Epidermal melanocyte (primary cell): ENCODE data around the gene ATP9A.

Experiments
- DNase-seq: peaks from one replicate; pipeline ENCODE4 v3.0.0; 2011; ENCODE audit warnings: low spot score; ENCODE audit not compliant: insufficient read length

ATP9A gene

DNA sequence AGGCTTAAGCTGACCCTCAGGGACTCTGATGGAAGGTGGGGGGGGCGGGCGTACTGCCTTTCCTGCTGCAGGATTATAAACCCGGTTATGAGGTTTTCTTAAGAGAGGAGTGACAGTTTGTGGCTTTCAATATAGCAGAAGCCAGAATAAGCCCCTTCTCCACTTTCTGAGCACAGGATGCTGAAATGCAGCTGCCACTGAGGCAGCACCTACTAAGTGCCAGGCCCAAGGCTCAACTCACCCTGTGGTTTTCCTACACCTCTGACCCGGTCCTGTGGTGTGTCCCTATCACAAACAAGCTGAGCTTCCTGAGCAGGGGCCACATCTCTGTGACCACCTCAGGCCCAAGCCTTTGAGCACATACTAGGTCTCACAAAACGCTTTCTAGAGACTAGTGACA lies 166.1 kb downstream of the ATP9A start:
- DNase-seq: no peak

DNA sequence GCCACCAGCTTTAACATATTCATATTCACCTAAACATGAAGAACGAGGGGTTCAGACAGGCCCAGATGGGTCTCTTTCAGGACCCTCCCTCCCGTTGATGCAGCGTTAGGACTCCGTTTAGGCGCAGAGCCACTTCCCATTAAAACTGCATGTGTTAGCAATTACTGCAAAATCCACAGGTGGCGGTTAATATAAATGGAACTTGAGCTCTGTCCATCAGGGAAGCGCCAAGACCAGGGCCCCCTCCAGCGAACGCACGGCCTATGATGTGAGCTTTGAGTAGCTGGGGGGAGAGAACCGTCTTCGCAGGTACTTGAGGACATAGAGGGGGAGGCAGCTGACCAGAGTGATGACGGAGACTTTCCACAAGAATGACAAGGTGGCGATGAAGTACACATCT lies 167.2 kb downstream of the ATP9A start:
- no peak for DNase-seq

DNA sequence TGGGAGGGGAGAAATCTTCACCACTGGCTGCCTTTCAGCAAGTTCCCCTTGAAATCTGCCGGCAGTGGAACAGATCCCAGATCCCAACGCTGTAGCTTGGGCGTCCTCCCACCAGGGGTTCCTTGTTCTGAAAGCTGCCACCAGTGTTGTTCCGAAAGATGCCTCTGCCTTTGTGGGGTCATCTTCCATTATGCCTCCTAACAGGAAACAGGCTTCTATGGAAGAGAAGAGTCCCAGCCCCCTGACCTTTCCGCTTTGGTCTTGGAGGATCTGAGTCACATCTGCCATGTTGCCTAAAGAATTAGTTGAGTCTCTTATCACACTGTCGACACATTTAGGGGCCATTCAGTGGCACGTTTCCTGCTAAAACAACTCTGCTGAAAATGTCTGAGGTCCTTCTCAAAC lies 168.2 kb downstream of the ATP9A start:
- DNase-seq: no peak

GRCh38 chr20:51598556-51598955 lies 169.6 kb downstream of the ATP9A start:
- DNase-seq: no peak

- no peak for DNase-seq
These were observed 170.6 kb downstream of the ATP9A start for GRCh38 chr20:51597389-51598231.

- DNase-seq: no peak
These were observed 171.4 kb downstream of the ATP9A start for GRCh38 chr20:51596668-51597388.

DNA sequence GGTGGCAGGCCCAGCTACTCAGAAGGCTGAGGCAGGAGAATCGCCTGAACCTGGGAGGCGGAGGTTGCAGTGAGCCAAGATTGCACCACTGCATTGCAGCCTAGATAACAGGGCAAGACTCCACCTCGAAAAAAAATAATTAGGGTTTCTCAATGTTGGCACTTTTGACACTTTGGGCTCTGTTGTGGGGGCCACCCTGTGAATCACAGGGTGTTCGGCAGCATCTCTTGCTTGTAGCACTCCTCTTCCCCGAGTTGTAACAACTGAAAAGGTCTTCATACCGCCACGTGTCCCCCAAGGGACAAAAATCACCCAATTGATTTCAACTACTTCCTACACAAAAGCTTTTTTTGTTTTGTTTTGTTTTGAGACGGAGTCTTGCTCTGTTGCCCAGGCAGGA lies 172.4 kb downstream of the ATP9A start:
- no peak for DNase-seq

DNA sequence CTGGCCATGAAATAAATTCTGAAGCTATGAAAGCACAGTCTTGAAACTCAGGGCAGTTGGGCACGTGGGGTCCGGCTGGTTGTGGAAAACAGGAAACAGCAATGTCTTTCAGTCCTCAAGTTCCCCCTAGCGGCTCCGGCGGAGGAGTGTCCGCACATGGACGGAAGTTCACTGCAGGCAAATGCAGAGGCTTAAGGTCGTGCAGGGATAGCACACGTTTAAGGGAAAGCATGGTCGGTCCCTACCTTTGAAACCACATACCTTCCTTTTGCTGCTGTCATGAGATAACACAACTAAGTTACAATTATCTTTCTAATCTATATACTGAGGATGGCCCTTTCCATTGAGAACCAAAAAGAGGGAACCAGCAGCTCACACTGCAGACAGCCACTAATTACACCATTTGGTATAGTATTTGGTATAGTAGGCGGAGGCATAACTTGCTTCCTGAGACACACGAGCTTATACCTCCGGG lies 173.1 kb downstream of the ATP9A start:
- DNase-seq: peak; percentile 96

- no peak for DNase-seq
These were observed 173.7 kb downstream of the ATP9A start for GRCh38 chr20:51594236-51595057.

- DNase-seq: no peak
These were observed 174.6 kb downstream of the ATP9A start for GRCh38 chr20:51593584-51593983.

DNA sequence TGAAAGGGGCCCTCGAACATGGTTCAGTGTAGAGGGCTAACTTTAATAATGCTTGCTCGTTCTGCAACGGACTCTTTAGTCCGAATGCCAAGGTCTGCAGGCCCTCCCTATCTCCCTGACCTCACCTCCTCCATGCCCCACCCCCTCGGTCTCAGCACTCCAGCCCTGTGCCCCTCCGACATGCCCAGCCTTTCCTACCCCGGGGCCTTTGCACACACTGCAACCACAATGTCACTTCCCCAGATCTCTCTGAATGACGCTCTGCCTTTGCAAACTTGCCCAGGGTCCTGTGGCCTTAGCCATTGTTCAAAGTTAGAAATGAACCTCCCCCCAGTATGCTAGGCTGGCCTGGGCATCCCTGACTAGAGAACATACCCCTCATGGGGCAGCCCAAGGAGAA lies 175.6 kb downstream of the ATP9A start:
- no peak for DNase-seq

DNA sequence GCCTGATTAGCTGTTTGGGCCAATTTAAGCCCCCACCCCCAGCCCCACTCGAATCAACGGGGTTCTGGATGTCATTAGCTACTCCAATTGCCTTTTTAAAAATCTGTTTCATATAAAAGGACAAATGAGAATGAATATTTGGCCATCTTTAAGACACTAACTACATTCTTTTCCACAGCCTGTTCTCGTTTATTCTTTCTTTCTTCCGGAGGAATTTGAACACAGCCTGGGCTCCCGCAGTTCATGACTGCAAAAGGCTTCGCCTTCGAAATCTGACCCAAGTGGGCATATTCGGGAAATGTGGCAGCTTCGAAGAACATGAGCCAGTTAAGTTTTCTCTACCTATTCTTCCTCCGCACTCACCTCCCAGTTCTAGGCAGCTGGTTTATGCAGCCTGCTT lies 176.3 kb downstream of the ATP9A start:
- no peak for DNase-seq

DNA sequence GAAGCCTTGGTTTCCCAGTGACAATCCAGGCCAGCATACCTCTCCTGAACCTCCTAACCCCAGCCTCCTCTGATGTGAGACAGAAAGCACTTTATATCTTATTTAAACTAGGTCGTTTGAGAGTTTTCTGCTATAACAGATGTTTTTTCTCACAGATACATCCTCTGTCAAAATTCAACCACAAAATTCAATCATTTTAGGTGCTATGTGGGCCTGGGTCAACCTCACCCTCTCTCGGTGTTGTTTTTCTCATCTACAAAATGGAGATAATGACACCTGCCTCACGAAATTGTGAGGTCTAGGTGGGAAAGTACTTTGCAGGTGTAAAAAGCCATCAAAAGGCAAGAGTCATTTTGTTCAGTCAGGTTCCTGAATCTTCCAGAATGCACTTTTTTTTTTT lies 179.4 kb downstream of the ATP9A start:
- no peak for DNase-seq

DNA sequence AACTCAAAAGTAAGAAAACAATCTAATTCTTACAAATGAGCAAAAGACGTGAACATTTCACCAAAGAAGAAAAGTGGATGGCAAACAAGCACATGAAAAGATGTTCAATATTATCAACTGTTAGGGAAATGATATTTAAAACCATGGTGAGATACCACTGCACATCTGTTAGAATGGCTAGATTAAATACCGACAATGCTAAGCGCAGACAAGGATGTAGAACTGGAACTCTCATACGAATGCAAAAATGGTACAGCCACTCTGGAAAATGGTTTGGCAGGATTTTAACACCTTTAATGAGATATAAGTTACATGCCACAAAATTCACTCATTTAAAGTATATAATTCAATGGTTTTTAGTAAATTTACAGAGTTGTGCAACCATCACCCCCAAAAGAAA lies 181.0 kb downstream of the ATP9A start:
- no peak for DNase-seq

DNA sequence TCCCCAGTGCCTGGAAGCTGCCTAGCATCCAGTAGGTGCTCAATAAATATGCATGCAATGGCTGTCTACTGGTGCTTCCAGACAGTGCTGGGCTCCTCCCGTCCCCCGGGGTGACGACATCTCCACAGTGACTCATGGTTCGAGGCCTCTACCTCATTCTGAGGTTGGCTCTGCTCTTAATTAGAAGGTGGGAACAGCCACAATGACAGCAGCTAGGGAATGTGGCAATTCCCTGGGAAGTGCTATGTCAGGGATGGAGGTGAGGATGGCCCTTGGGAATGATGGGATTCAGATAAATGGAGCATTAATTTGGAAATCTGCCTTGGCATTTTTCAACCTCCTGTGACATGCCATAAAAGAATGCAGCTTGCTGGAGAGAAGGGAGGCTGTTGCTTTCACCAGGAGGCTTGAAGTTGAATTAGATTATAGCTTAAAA lies 182.2 kb downstream of the ATP9A start:
- DNase-seq: no peak

GRCh38 chr20:51585148-51585547 lies 183.0 kb downstream of the ATP9A start:
- no peak for DNase-seq

GRCh38 chr20:51584737-51585136 lies 183.5 kb downstream of the ATP9A start:
- DNase-seq: no peak

DNA sequence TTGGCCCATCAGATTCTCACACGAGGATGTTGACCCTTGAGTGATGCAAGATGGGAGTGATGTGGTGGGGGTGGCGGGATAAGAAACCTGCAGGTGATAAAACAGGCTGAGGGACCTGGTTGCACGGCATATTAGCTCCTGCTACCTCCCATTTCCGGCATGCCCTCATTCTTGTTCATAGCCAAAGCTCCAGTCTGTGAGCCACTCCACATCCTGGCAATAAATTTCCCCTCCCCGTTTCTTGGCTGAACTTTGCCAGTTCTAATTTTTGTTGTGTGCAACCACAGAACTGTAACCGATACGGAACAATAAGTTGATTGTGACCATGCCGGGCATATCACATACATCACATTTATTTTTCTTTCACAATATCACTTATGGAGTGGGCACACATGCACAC lies 184.1 kb downstream of the ATP9A start:
- no peak for DNase-seq

- DNase-seq: no peak
These were observed 184.7 kb downstream of the ATP9A start for GRCh38 chr20:51583499-51583898.

GRCh38 chr20:51583073-51583472 lies 185.1 kb downstream of the ATP9A start:
- DNase-seq: no peak

DNA sequence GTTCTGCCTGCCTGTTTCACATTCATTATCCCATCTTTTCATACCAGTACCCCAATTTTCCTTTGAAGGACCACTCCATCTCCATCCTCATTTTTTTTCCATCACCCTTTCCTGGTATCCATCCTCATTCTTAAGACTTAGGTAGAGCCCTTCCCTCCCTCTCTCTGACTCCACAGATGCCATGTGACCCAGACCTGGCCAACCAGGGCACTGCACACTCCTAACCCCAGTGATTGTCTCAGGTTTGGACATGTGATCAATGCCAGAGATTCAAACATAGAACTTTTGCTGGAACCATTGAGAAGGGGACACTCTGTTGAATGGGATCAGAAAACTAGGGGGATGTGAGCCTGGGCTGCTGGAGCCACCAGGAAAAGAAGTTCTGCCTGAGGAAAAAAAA lies 186.6 kb downstream of the ATP9A start:
- no peak for DNase-seq

GRCh38 chr20:51579137-51579536 lies 189.1 kb downstream of the ATP9A start:
- DNase-seq: no peak
